Right hindlimb (tissue), 1 donor: ENCODE measurements around the gene GPR149.
A peak's percentile ranks its signal among the peaks of the same experiment; 100 is the strongest.

Experiments used
- DNase-seq: peaks from one replicate; pipeline ENCODE4 v3.0.0-alpha.2; 2018

GPR149 gene

DNA sequence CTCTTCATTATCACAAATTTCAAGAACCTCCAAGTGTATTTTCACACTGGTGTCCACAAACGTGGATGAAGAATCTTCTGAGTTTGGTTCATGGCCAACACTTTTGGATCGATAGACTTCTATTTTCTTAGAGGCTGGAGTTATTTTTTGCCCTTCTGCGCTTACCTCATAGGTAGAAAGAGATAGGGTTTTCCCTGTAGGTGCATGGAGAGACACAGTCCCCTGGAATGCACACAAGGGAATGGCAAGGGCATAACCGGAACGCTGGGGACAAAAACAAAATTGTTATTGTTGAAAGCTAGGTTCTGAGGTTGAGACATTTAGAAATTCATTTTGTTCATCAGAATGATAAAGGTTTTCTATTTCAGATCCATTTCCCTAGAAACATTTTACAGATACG, 92.0 kb downstream of the GPR149 start:
- no peak for DNase-seq

DNA sequence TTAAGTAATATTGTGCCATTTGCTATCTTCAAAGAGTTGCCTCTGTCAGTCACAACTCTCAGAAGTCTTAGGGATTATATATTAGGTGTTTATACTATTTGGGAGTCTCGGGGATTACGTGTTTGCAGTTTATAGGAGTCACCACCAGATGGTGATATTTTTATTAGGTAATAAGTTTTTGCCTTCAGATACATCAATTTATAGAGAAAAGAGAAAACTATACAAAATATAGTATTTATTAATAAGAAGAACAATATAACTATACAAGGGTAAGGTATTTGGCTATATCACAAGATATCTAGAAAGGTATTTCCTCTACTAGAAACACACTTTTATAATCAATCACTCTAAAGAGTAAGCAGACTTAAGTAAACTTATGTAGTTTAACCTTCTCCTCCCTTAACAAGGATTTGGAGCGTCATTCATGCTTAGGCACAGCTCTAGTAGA, 95.0 kb downstream of the GPR149 start:
- DNase-seq = no peak

DNA sequence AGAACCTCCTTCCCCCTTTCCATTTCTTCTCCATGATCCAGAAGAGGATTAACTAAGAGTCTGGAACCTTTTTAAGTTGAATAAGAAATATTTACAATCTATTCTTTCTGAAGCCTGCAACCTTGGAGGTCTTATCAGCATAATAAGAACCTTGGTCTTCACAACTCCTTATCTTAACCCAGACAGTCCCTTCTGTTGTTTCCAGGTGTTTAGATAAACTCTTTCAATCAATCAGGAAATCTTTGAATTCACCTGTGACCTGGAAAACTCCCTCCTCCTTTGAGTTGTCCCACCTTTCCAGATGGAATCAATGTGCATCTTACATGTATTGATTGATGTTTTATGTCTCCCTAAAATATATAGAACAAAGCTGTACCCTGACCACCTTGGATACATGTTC, 102.1 kb downstream of the GPR149 start:
- DNase-seq = no peak

DNA sequence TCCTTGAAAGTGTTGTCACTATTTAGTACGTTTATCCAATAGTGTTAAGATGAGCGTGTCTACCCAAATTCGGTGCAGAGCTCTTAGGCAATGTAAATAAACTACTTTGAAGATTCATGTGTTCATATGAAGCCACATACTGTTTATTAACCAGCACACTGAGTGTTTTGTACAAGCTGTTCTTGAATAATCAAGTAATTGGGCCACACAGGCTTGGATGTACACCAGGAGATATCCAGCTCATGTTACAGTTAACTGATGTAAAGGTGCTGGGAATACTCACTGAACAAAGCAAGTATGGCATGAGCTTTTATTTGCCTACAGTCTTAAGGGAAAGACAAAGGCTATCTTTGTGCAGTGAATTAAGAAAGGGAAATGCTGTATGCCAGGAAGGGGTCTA, 105.1 kb downstream of the GPR149 start:
- DNase-seq = no peak

DNA sequence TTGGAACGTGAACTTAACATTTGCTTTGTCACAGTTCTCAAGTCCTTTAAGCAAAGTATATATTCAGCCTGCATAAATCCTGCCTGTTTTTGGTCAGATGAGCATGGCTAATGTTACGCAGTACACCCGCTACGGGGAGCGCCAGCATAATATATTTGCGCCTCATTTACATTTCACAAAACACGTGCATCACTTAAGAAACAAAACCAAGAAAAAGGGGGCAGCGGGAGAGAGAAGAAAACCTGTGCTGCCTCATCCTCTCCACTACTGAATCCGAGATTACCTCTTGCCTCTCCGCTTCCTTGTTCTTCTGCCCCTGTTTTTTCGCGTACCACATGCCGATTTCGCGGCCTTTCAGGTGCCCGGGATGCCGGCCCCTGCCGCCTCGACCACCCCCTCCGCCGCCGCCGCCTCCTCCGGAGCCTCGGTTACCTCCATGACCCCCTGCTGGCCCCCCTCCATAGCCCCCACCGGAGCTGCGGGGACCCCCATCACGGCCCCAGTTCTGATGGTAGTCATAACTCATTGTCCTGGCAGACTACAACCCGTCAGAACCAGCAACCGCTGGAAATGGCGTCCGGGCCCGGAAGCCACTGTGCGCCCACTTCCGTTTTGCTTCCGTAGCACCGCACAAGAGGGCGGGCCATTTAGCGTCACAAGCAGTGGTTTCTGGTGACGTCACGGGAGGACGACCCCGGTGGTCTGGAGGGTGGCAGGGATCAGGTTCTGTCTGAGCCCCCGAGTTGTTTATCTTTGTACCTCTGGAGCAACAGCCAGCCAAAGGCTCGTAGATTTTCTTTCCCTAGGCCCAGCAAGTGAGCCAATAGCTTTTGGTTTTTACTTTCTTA, 105.9 kb downstream of the GPR149 start, which contains the start of gene DHX36:
Gene DHX36 (minus strand): TSS at position 597 of the 848 bp plus-strand sequence. CDS start 71 bp downstream, at position 526.
- peak; percentile 95 for DNase-seq

DNA sequence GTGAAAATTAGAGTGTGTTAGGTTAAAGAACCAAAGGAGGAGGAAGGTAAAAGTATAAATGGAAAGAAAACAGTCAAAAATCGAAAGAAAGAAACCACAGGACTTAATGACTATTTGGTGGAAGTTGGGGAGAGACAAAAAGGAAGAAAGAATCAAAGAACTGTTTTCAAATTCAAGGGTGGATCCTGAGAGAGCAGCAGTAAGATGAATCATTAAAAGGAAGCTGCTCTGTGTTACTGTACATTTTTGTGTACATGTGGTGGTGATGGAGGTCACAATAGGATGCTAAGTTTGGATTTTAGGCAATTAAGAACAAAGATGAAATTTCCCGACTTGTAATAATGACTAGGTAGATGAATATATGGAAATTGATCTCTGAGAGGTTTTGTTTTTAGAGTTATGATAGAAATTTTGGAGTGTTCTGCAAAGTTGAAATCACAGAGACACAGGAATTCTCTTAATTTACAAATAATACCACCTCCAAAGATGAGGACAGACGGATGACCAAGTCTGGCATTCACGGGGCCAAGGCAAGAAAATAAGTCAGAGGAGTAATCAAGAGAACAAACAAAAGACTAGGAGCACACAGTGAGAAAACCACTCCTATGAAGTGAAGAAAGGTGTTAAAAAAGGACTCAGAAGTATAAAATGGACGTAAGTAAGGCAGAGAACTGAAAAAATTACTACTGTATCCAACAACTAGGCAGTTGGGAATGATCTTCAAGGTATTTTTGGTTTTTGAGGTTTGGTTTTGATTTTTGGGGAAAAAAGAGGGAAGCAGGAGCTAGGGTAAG, 112.8 kb downstream of the GPR149 start:
- no peak for DNase-seq

DNA sequence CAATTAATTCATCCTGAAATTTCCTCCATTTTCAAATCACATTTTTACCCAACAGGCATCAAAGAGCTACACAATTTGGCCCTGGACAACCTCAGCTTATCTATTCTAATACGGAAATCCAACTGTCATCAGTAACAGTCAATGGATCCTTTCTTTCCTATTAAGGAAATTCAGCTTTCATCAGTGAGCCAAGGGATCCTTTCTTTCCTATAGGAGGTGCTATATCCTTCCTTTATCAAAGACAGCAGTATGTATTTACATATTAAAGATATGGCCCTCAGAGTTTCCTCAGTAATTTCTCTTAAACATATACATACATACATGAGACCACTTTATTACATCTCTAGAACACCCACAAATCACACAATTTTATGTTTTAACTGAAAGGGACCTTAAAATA, 115.8 kb downstream of the GPR149 start:
- DNase-seq = no peak

DNA sequence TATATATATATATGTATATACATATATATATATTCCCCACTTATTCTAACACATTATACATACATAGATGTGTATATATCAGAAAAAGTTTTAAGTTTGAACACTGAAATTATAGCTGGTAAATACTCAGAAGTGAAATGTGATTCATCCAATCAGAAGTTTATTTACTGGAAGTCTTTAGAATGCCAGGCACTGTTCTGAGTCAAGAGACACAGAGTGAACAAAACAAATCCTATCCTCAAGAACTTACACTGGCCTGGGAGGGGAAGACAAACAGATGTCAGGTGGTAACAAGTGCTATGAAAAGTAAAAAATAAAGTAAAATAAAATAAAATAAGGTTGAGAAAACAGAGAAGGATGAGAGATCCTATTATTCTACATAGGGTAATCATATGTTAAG, 119.2 kb downstream of the GPR149 start:
- DNase-seq = no peak

- DNase-seq = no peak
Observed at GRCh38 chr3:154307363-154307762, 122.6 kb downstream of the GPR149 start.

DNA sequence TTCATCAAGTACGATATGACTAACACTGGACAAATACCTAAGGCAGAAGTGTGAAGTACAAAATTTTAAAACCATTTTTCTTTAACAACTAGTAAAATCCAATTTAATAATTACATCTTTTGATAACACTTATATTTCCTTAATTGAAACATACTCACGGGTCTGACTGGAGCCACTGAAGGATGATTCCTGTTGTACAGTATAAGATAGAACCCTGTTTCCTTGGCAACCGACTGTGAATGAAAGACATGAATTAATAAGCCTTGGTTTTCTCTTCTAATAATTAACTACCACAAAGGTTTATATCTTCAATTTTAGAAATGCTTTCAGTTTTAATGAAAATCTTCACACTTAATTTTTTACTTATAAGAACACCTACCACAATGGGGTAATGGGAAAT, 125.1 kb downstream of the GPR149 start:
- no peak for DNase-seq

DNA sequence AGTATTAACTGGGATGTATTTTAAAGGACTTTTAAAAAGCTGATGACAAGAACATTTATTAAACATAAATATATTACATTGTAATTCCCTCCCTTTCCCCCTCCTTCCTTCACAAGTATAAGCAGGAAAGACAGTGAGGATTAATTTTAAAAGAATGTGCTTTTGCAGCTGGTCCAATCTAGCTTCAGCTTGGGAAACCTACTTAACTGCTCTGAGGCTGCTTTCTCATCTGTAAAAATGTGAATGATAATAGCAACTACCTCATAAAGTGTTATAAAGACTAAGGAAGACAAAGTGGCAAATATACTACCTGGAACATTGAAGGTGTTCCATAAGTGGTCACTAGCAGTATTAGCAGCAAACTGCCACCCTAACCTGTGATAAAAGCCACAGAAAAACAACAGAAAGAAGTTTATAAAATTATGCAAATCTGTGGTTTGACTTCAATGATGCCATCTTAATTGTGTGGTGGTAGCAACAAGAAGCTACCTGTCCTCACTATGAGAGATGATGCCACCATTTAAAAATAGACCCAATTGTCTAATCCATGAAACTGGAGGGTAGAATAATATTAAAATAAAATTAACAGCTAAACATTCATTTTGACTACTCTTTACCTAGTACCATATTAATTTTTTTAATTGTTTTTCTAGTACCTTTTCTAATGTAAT, 125.7 kb downstream of the GPR149 start:
- no peak for DNase-seq

DNA sequence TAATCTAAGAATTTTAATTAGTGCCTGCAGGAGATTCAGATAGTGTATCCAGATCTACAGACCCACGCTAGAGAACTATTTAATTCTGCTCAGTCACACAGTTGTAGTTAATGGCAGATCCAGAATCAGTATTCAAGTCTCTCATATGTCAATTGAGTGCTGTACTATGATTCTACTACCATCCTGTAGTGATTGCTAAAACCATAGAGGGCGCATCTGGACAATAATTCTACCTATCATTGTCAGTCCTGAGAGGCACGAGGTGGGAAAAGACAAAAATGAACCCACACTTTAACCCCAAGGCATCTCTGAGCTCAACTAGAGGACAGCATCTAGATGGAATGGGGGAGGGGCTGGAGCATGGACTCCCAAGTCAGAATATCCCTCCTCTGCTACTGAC, 128.4 kb downstream of the GPR149 start:
- DNase-seq = no peak

DNA sequence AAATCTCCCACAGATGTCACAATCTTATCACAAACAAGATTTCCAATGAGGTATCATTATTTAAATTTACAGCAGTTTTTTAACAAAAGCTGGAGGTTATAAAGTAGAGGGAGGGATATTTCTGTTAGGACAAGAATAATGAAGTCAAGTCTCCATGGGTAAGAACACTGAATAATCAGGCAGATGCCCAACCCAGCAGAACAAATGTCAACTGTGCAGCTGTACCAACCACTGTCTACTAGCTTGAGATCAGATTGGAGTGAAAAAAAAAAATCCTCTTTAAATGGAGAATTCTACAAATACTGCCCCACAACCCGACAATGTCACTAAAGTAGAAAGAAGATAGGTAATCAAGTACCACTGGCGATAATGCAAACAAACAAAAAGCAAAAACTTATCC, 136.0 kb downstream of the GPR149 start:
- DNase-seq = no peak

GRCh38 chr3:154290187-154290586, 139.8 kb downstream of the GPR149 start:
- no peak for DNase-seq
